IMR-90 (cell line): ENCODE data around the gene PRAMEF8.
"Not testable (repeated sequence)": the region's sequence is repeated elsewhere in the genome, so short reads cannot be mapped to it uniquely, and the experiment has no call there.

Source experiments
- CEBPB ChIP-seq: IDR thresholded peaks from 2 replicates; pipeline ENCODE4 v1.6.1; 2012; ENCODE audit warnings: low read depth, low read length, improper control_type of control experiment
- MXI1 ChIP-seq: IDR thresholded peaks from 2 replicates; pipeline ENCODE4 v1.6.1; 2012; ENCODE audit warnings: low read depth, mild to moderate bottlenecking, low read length, moderate library complexity, borderline replicate concordance
- POLR2A ChIP-seq: IDR thresholded peaks from 2 replicates; pipeline ENCODE4 v1.6.1; 2012; ENCODE audit warnings: mild to moderate bottlenecking, low read depth, low read length
- RAD21 ChIP-seq: IDR thresholded peaks from 2 replicates; pipeline ENCODE4 v1.6.1; 2012; ENCODE audit warnings: low read length, improper control_type of control experiment
- SMC3 ChIP-seq: fragments of 150-350 bp; IDR thresholded peaks from 2 replicates; pipeline ENCODE4 v1.6.1; 2016; ENCODE audit warnings: low read depth, mild to moderate bottlenecking, antibody characterized with exemption, low read length, moderate library complexity
- TF ChIP-seq, protein P1 (sequence below): conservative IDR thresholded peaks from 2 replicates; pipeline ENCODE4 v1.5.1; 2012; ENCODE audit warnings: mild to moderate bottlenecking, low read depth, low read length, improper control_type of control experiment
- TF ChIP-seq, protein P2 (sequence below): fragments of 150-350 bp; IDR thresholded peaks from 2 replicates; pipeline ENCODE4 v1.6.1; 2017; ENCODE audit warnings: mild to moderate bottlenecking, antibody characterized with exemption, low read length, low read depth
- TF ChIP-seq, protein P3 (sequence below): fragments of 150-350 bp; IDR thresholded peaks from 2 replicates; pipeline ENCODE4 v1.6.1; 2016; ENCODE audit warnings: low read depth, mild to moderate bottlenecking, low read length, moderate library complexity, borderline replicate concordance

DNA sequence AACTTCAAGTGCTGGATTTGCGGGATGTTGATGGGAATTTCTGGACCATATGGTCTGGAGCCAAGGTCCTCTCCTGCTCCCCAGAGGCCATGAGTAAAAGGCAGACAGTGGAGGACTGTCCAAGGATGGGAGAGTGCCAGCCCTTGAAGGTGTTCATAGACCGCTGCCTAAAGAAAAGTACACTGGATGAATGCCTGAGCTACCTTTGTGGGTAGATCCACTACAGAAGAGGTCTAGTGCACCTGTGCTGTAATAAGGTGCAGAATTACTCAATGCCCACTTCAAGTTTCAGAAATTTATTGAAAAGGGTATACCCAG is 38.4 kb downstream of the PRAMEF8 start:
- TF ChIP-seq, protein P1, sequence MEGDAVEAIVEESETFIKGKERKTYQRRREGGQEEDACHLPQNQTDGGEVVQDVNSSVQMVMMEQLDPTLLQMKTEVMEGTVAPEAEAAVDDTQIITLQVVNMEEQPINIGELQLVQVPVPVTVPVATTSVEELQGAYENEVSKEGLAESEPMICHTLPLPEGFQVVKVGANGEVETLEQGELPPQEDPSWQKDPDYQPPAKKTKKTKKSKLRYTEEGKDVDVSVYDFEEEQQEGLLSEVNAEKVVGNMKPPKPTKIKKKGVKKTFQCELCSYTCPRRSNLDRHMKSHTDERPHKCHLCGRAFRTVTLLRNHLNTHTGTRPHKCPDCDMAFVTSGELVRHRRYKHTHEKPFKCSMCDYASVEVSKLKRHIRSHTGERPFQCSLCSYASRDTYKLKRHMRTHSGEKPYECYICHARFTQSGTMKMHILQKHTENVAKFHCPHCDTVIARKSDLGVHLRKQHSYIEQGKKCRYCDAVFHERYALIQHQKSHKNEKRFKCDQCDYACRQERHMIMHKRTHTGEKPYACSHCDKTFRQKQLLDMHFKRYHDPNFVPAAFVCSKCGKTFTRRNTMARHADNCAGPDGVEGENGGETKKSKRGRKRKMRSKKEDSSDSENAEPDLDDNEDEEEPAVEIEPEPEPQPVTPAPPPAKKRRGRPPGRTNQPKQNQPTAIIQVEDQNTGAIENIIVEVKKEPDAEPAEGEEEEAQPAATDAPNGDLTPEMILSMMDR = not testable (repeated sequence)
- TF ChIP-seq, protein P2, sequence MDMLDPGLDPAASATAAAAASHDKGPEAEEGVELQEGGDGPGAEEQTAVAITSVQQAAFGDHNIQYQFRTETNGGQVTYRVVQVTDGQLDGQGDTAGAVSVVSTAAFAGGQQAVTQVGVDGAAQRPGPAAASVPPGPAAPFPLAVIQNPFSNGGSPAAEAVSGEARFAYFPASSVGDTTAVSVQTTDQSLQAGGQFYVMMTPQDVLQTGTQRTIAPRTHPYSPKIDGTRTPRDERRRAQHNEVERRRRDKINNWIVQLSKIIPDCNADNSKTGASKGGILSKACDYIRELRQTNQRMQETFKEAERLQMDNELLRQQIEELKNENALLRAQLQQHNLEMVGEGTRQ = not testable (repeated sequence)
- TF ChIP-seq SMC3, POLR2A, CEBPB, RAD21, MXI1: not testable (repeated sequence)
- TF ChIP-seq, protein P3, sequence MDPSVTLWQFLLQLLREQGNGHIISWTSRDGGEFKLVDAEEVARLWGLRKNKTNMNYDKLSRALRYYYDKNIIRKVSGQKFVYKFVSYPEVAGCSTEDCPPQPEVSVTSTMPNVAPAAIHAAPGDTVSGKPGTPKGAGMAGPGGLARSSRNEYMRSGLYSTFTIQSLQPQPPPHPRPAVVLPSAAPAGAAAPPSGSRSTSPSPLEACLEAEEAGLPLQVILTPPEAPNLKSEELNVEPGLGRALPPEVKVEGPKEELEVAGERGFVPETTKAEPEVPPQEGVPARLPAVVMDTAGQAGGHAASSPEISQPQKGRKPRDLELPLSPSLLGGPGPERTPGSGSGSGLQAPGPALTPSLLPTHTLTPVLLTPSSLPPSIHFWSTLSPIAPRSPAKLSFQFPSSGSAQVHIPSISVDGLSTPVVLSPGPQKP = not testable (repeated sequence)
